Type B pancreatic cell (in vitro differentiated cells): ENCODE measurements around the gene ZDHHC8. TPM values are rescaled to one million over a fixed set of nuclear protein-coding genes. Genes with fewer than 3 reads are reported as not detected.

ENCODE experiments used
- DNase-seq: peaks from one replicate; pipeline ENCODE4 v3.0.0; 2021; ENCODE audit warnings: mixed read lengths; ENCODE audit not compliant: unreplicated experiment; ENCODE audit errors: extremely low spot score
- H3K27ac Mint-ChIP-seq: 2 replicates; pipeline ENCODE4 v1.8.0; 2021; ENCODE audit warnings: mild to moderate bottlenecking, mixed read lengths
- H3K27me3 Mint-ChIP-seq: 2 replicates; pipeline ENCODE4 v1.8.0; 2021; ENCODE audit warnings: mixed read lengths
- H3K36me3 Mint-ChIP-seq: 2 replicates; pipeline ENCODE4 v1.8.0; 2021; ENCODE audit warnings: mixed read lengths
- H3K4me1 Mint-ChIP-seq: one replicate; pipeline ENCODE4 v1.8.0; 2021; ENCODE audit warnings: mixed read lengths; ENCODE audit not compliant: unreplicated experiment
- H3K4me3 Mint-ChIP-seq: 2 replicates; pipeline ENCODE4 v1.8.0; 2021; ENCODE audit warnings: mild to moderate bottlenecking, mixed read lengths
- H3K9me3 Mint-ChIP-seq: 2 replicates; pipeline ENCODE4 v1.8.0; 2021; ENCODE audit warnings: mixed read lengths
- CTCF ChIP-seq: fragments of 200-600 bp; sonication (generic); conservative IDR thresholded peaks from 2 replicates; pipeline ENCODE4 v1.5.0; 2021; ENCODE audit warnings: antibody characterized with exemption, mild to moderate bottlenecking
- total RNA-seq: library from RNA; stranded (reverse); gene quantifications from 2 replicates; pipeline ENCODE4 v1.2.1, GENCODE V29; 2021; ENCODE audit warnings: low replicate concordance

The ZDHHC8 gene
- total RNA-seq, 1 donor from 2014 or later = 73.6 TPM

GRCh38 chr22:20101638-20102037, 30.0 kb upstream of the ZDHHC8 start:
- Mint-ChIP-seq H3K27me3 (no peaks in the 10 kb centered on the region), H3K4me1 (no peaks in the 10 kb centered on the region), H3K36me3 (peaks cover 13% of the 10 kb centered on the region)

GRCh38 chr22:20102203-20102780, 29.3 kb upstream of the ZDHHC8 start:
- Mint-ChIP-seq H3K27ac (no peak overlapping the region), H3K4me3 (no peak overlapping the region)

More at GRCh38 chr22:20101638-20102037, 30.0 kb upstream of the ZDHHC8 start:
- Mint-ChIP-seq H3K4me3 (no peak overlapping the region), H3K27ac (no peak overlapping the region), H3K9me3 (no peaks in the 10 kb centered on the region)
- DNase-seq = no peak
- TF ChIP-seq CTCF = no peak

GRCh38 chr22:20105456-20106204, 26.0 kb upstream of the ZDHHC8 start:
- peaks cover 3% of the 10 kb centered on the region for H3K36me3 Mint-ChIP-seq
- no peaks in the 10 kb centered on the region for H3K4me1 Mint-ChIP-seq
- H3K4me3 Mint-ChIP-seq = no peak overlapping the region

More at GRCh38 chr22:20102203-20102780, 29.3 kb upstream of the ZDHHC8 start:
- H3K27me3 Mint-ChIP-seq = no peaks in the 10 kb centered on the region
- no peaks in the 10 kb centered on the region for H3K4me1 Mint-ChIP-seq
- no peaks in the 10 kb centered on the region for H3K9me3 Mint-ChIP-seq
- DNase-seq = no peak
- H3K36me3 Mint-ChIP-seq = peaks cover 7% of the 10 kb centered on the region
- no peak for TF ChIP-seq CTCF

GRCh38 chr22:20106205-20106848, 25.3 kb upstream of the ZDHHC8 start:
- TF ChIP-seq CTCF = no peak
- Mint-ChIP-seq H3K27ac (no peak overlapping the region), H3K36me3 (peaks cover 7% of the 10 kb centered on the region), H3K9me3 (no peaks in the 10 kb centered on the region), H3K27me3 (no peaks in the 10 kb centered on the region), H3K4me1 (no peaks in the 10 kb centered on the region), H3K4me3 (no peak overlapping the region)
- DNase-seq = no peak

More at GRCh38 chr22:20105456-20106204, 26.0 kb upstream of the ZDHHC8 start:
- no peaks in the 10 kb centered on the region for H3K27me3 Mint-ChIP-seq
- H3K9me3 Mint-ChIP-seq = no peaks in the 10 kb centered on the region
- DNase-seq = no peak
- no peak overlapping the region for H3K27ac Mint-ChIP-seq
- TF ChIP-seq CTCF = no peak

GRCh38 chr22:20106849-20107237, 24.8 kb upstream of the ZDHHC8 start:
- no peak for DNase-seq
- H3K4me1 Mint-ChIP-seq = no peaks in the 10 kb centered on the region
- no peak overlapping the region for H3K4me3 Mint-ChIP-seq
- H3K36me3 Mint-ChIP-seq = peaks cover 7% of the 10 kb centered on the region
- H3K27me3 Mint-ChIP-seq = no peaks in the 10 kb centered on the region
- TF ChIP-seq CTCF = no peak
- no peak overlapping the region for H3K27ac Mint-ChIP-seq
- H3K9me3 Mint-ChIP-seq = no peaks in the 10 kb centered on the region
